ENCODE data around the gene HDHD5.
"Not testable (repeated sequence)": the region's sequence is repeated elsewhere in the genome, so short reads cannot be mapped to it uniquely, and the experiment has no call there.

HDHD5 gene

DNA sequence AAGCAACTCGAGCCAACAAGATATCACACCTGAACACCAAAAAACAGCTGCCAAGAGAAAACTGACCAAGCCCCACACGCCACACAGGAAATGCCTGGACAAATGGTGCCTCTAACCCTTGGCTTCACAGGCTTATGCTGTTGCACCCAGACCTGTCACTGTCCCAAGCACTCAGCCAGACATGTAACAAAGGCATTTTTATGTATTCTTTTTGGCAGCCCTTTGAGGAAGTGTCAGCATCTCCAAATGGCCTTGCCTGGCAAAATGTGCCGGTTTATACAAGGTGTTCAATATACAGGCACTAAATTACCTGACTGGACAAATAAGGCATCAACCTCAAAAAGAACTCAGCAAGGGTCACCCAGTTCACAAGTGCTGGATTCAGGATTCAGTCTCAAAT lies 6.1 kb downstream of the HDHD5 start:
- no peak for DNase-seq

DNA sequence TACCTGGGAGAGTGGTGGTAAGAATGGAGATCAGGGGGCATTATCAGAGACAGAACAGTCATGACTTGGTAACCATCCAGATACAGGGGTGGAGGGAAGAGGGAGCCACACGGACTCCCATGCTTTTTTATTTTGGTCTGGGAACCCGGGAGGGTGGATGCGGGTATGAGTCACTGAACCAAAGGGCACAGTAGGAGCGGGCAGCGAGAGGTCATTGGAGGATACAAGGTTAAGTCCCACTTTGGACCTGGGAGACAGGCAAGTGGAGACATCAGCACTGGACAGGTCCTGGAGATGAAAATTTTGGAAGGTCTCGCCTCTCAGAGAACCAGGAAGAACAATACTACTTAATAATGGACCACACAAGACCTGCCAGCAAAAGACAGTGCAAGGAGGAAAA lies 6.7 kb downstream of the HDHD5 start:
- no peak for DNase-seq

DNA sequence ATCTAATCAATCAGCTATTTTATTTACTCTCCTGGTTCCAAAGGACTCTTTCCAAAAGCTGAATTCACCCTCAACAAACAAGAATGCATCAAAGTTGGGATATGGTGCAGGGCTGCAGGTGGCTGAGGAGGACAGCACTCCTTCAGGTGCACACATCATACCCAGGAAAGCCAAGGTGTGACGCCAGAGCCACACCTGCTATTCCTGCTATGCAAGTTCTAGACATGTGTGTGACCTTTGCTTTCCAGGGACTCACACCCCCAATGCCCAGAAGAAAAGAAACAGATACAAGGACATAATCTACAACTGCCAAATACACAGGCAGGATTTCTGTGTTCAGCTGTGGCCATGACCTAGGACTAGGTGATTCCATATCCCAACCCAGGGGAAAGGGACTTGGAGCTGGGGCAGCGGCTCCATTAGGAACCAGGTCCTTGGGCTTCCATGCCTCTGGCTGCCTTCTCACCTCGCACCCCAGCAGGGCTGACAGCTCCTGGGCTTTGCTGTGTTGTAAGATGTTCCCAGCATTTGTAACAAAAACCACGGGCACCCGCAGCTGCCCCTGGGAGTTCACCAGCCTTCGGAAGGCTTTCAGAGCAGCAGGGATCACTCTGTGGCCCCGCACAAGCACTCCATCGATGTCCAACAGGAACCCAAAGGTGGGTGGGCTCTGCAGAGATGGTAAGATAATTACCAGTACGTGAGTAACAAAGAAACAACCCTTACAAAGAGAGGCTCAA lies 9.8 kb downstream of the HDHD5 start:
- DNase-seq = no peak

DNA sequence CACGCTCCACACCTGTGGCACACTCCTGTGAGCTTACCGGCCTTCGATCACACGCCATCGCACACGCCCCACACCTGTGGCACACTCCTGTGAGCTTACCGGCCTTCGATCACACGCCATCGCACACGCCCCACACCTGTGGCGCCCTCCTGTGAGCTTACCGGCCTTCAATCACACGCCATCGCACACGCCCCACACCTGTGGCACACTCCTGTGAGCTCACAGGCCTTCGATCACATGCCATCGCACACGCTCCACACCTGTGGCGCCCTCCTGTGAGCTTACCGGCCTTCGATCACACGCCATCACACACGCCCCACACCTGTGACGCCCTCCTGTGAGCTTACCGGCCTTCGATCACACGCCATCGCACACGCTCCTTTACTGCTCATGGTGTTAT lies 11.6 kb downstream of the HDHD5 start:
- DNase-seq = not testable (repeated sequence)

DNA sequence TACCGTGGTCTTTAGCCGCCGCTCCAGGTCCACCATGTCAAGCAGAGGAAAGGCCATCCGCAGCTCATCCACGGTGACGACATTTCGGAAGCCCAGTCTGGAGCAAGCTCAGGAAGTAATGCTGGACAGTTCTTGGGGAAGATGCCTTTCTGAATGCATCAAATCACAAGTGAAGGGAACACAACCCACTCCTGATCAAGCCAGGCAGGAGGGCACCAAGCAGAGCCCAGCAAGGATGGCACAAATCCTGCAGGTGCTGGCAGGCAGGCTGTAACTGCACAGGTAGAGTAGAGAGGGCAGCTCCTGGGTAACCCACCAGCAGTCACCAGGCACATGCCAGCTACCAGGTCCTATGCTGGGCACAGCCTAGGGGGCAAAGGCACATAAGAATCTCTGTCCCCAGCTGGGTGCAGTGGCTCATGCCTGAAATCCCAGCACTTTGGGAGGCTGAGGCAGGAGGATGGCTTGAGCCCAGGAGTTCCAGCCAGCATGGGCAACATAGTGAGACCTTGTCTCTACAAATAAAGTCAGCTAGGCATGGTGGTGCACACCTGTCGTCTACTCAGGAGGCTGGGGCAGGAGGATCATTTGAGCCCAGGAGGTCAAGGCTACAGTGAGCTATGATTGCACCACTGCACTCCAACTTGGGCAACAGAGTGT lies 13.9 kb downstream of the HDHD5 start:
- no peak for DNase-seq

DNA sequence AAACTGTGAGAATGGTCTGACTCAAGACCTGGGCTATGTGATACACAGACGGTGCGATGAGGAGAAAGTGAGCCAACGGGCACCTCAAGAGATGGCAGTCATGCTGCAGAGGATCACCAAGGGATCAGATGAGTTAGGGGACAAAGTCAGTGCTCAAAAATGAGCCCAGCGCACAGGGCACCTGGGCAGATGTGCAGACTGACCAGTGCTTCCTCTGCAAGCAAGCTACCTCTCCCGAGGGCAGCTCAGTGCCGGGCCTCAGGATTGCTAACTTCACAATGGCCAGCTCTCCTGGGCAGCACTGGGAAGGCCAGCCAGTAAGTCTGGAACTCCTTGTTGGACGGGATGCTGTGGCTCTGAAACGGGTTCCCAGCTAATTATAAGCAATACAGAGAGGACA lies 15.3 kb downstream of the HDHD5 start:
- no peak for DNase-seq

DNA sequence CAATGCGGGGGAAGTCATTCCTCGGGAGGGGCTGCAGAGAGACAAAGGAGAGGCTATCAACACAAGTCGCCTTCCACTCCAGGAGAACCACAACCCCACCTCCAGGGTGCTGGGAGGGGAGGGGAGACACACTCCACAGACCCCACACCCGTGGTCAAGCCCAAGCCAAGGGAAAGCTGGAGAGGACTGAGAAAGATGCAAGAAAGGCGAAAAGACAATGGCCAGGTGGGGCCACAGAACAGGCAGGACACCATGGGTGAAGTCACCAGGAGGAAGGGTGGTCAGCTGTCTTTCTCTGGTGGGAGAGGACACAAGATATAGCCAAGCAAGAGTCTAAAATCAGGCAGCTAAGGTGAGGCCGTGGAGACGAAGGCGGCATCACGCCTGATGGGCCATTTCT lies 16.0 kb downstream of the HDHD5 start:
- no peak for DNase-seq

DNA sequence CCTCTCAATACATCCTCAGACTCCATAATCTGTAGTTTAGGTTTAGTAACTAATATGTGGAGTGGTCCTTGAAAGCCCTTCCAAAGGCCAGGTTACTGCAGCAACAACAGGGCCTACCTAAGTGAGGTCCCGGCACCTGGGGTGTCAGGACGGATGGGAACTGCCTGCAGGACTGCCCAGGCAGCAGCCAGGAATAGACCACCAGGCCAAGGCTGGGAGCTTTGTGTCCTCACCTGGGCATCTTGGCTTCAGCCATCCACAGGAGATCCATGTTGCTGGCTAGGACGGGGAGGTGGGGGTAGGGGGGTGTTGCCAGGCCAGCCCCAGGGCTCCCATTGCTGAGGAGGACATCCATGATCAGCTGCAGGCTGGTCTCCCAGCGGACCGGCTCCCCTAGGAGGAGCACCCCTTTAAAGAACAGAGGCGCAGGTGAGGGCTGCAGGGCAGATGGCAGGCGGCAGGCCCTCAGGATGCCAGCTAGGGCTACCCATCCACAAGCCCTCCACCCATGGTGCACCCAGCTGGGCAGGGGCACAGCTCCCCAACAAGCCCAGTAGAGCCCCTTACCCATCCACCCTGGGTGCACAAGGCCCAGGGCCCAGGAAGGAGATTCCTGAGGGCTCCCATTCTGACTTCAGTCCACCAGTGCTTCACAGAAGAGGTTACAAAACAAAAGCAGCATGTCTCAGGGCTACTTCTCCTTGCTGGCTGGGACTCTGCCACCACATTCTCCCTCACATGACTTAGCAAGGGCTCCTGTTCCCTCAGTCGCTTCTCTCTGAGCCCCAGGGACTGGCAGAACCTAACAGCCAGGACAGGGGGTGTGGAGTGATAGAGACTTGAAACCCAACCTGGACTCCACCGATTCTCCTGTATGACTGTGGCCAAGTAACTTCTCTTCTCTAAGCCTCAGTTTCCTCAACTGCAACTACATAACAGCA lies 18.0 kb downstream of the HDHD5 start:
- no peak for DNase-seq

DNA sequence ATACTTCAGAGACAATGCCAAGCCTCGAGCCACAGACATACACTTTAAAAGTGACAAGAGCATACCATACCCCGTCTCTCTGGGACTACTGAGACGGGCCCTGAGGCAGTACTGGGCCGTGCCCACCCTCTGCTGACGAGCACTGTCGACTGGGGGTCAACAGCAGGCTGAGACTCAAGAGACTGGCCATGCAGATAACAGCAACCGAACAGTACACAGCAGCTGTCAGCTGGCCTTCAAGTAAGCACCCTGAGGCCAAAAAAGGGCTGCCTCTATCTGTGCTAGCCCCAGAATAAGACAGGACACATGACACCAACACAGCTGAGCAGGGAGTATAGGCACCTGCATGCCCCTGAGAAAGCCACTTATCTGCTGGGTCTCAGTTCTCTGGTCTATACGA lies 19.1 kb downstream of the HDHD5 start:
- no peak for DNase-seq

DNA sequence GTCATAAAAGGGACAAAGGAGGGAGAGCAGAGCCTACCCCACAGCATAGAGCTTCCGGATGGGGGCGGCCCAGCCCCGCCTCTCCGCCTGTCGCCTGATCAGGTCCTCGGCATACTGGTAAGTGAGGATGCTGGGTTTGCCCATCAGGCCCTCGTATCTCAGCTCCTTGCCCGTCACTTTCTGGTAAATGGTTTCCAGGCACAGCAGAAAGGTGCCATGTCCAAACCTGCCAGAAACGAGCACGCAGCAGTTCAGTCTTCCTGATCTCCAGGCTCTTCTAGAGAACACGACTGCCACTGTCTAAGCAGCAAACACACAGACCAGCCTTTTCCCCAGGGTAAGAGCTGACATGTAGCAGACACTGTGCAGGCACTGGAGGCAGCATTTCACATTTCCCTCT lies 20.6 kb downstream of the HDHD5 start:
- no peak for DNase-seq

DNA sequence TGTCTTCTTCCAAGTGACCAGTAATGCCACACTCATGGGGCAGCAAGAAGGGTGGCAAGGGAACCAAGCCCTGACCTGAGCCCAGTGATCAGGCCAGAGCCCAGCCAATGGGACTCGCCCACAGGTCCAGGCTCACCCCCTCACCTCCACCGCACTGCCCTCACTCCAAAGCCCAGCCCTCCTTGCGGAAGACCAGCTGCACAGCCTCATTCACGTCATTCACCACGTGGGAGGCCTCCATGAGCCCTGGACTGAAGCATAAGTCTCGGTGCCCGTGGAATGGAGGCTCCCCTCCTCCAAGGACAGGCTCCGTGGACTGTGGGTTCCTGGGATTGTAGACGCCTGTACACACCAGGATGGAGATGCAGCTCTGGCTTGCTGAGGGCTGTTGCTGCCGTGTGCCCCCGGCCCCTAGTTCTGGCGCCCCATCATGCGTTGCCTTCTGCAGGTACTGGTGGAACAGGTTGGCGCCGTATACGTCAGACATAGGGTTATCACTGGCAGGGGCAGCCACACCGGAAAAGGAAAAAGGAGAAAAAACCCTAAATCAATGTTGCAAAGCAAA lies 21.1 kb downstream of the HDHD5 start:
- DNase-seq = no peak

DNA sequence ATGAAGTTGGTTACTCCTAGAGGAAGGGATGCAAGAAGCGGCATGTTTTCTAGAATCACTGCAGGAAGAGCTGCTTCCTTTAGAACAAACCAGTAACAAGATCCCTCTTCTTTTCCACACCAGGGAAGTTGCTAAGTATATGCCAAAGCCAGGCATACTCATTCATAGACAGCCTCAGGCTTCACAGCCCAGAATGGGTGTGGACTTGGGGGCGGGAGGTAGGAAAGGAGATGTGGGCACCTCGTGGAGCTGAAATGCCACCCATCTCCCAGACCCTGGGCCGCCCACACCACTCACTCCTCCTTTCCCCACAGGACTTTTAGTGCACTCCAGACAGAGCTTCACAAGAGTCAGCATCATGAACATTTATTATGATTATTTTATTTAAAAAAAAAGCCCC lies 21.9 kb downstream of the HDHD5 start:
- no peak for DNase-seq

DNA sequence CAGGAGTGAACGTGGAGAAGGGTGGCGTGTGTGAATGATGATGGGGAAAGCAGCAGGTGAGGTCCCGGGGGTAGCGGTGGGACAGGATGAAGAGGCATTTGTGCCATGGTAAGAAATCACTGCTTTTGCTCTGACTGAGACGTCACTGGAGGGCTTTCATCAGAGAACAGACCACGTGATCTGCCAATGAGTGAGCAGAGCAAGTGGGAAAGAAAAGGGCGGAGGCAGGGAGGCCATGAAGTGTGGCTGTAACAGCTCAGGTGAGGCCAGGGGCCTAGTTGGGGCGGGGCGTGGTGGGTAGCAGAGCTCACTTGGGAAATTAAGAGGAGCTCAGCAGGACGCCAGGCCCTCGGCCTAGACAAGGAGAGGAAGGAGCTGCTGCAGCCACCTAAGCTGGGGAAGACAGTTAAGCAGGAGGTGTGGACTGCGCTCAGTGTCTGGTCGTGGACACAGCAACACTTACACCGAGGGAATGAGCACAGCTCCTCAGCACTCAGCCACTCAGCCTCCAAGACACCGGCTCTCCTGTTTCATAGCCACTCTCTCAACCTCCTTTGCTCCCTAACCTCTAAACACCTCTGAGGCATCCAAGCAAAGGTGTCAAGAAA lies 23.8 kb downstream of the HDHD5 start:
- DNase-seq = no peak

DNA sequence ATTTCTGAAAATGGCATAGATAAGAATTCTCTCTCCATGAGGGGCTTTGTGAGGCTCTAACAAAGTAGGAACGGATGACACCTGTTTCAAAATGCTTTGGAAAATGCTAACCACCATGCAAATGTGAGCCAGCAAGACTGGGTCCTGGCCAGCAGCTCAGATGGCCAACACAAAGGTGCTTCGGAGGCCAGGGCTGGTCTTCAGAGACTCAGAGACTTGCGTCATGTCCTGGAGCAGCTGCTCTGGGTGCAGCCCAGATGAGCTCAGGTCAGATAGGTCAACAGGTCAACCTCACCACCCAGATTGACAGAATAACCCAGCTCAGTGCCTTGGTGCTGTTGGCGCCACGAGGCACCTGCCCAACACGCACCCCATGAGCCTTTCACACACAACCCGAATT lies 25.9 kb downstream of the HDHD5 start:
- DNase-seq = no peak

DNA sequence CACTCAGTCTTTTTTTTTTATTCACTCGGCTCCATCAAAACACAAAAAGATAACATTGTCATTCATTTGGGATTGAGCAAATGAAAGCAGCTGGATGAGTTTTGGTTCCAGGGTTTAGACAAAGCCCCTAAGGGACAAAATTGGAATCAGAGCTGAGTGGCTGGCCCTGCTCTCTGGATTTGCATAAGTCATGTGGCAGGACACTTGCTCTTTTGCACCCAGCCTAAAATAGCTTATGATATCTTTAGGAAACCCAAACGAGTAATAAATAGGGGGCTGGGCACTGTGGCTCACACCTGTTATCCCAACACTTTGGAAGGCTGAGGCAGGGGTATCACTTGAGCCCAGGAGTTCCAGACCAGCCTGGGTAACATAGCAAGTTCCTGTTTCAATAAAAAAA lies 27.0 kb downstream of the HDHD5 start:
- no peak for DNase-seq

DNA sequence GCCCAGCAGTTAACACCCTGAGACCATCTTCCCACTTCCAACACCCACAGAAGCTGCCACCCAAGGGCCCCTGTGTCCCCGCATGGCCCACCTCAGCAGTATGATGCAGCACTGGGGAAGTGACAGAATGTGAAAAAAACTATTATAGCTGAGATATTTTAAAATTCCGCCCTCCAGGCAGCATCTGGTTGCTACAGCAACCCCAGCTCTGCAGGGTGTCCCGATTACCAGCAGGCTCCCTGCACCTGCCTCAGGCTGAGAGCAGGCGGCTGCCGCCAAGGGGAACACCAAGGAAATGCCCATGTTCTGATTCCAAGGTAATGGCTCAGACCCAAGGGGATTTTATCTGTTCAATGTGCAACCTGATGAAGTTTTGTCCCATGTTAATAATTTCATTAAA lies 27.4 kb downstream of the HDHD5 start:
- DNase-seq = peak; percentile 52

DNA sequence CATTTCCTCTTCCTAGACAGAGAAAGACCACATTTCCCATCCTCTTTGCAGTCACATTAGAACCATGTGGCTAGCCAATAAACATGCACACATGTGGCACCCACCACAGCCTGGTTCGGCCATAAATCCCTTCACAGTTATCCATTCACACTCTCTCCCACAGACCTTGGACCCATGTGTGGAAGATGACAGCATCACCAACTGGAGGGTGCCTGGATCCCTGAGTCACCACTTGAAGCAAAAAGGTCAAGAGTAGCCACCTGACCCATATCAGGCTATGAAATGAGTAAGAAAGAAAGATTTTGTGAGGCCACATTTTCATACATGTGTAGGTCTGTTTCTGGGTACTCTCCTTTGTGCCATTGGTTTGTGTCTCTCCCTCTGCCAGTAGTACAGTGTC lies 28.9 kb downstream of the HDHD5 start:
- DNase-seq = no peak

DNA sequence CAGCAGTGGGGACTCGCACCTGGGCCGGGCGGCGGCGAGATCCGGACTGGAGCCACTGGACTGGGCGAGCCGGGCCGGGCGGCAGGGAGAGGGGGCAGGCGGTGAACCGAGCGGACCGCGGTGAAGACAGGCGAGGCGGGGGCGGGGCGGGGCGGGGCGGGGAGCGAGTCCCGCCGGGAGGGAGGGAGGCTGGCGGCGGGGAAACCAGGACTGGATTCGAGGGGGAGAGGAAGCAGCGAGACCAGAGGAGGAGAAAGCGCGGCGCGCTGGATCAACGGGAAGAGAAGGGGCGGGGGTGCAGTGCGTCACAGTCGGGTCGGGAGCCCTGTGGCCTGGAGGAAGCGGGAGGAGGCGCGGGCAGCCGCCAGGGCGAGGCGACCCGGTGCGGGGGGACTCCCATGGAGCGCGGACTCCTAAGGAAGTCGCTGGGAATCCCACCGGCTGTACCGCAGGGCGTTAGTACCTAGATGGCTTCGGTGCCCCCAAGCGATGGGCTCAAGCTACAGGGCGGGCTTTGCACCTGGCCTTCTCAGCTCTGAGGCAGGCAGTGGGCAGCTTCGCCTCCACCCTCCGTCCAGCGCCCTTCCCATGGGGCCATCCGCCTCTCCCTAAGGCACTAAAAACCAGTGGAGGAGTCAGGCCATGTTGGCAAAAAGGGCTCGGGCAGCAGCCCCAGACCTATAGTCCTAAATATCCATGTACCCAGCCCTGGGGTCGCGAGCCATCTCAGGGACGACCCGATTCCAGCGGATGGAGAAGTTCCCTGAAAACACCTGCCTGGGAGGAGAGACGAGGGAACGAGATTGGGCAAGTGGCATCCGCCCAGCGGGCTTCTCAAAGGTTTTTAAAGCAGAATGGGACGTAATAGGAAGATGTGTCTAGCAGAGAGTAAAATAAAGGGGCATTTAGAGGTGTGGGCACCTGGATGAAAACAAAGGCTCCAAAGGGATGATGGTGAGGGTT lies 37.6 kb downstream of the HDHD5 start, which contains the start of gene TMEM121B:
TSS of gene TMEM121B (minus strand) at position 128 of the 963 bp plus-strand sequence. CDS start 233 bp downstream, outside the sequence.
- DNase-seq = peak; percentile 94

DNA sequence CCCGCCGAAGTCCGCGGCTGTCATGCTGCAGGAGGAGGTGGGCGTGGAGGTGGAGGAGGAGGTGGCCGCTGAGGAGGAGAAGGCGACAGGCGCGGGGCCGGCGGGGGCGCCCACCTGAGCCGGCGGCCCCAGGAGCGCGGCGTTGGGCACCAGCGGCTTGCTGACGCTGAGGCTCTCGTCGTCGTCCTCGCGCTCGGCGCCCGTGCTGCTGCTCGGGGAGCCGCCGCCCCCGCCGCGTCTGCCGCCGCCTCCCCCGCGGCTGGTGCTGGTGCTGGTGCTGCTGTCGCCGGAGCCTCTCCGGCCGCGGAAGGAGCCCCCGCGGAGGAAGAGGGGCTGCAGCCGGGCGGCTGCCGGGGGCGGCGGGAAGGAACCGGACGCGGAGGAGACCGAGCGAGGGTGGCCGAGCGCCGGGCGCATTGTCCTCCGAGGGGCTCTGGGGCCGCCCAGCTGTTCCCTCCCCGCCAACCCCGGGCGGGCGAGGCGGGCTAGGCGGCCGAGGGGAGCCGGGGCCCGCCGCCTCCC lies 38.3 kb downstream of the HDHD5 start:
- no peak for DNase-seq

DNA sequence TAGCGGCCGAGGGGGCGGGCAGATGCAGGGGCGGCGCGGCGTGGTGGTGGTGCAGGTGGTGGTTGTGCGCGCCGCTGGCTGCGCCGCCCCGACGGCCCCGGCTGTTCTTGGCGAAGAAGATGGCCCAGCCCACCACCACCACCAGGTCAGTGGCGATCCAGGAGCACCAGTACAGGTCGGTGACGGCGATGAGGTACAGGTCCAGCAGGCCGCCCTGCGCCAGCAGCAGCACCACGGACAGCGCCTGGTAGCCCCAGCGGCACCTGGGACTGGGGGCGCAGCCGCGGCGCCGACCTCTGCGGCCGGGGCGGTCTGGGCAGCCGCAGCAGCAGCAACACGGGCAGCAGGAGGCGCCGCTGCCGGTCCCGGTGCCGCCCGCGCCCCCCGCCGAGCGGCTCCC lies 38.8 kb downstream of the HDHD5 start:
- DNase-seq = peak; percentile 77

DNA sequence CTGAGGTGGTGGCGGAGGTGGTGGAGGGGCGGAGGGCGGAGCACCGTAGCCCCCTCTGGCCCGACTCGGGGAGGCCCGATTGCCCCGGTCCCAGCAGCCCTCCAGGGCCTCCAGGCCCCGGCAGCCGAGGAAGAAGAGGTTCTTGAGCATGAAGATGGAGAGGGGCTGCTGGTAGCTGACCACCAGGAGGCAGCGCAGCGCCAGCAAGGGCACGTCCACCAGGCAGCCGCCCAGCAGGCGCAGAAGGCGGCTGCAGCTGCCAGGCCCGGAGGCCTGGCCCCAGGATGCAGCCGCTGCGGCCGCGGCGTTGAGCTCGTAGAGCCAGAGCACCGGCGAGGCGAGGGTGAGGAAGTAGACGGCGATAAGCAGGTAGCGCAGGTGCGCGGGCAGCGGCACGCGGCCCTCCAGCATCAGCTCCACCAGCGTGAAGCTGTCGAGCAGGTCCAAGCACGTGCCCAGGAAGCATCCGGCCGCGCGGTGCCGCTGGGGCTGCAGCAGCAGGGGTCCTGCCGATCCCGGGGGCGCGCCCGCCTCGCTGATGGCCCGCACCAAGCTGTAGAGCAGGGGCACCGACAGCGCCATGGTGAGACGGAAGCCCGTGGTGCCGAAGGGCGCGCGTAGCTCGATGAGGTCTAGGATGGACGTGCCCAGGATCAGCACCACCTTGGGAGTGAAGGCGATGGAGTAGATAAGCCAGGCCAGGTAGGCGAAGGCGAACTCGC lies 39.4 kb downstream of the HDHD5 start:
- peak; percentile 48 for DNase-seq
